NOMO-1 treated with dmso at 0.1 percent for 144 hours (cell line): ENCODE measurements around the gene RAD51.

Source experiments
- DNase-seq: peaks from one replicate; lab custom pipeline; 2025; ENCODE audit not compliant: unreplicated experiment; lab: John Stamatoyannopoulos, UW

The RAD51 gene

DNA sequence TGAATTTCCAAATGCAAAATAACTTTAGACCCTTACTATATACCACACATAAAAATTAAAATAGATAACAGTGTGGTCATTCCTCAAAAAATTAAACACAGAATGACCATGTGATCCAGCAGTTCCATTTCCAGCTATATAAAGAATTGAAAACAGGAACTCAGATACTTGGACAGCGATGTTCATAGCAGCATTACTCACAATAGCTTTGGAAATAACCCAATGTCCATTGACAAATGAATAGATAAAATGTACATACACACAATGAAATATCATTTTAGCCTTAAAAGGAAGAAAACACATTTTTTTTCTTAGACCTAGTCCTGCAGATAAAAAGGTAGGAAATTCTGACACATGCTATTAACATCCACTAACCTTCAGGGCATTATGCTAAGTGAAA lies 26.7 kb downstream of the RAD51 start:
- no peak for DNase-seq

DNA sequence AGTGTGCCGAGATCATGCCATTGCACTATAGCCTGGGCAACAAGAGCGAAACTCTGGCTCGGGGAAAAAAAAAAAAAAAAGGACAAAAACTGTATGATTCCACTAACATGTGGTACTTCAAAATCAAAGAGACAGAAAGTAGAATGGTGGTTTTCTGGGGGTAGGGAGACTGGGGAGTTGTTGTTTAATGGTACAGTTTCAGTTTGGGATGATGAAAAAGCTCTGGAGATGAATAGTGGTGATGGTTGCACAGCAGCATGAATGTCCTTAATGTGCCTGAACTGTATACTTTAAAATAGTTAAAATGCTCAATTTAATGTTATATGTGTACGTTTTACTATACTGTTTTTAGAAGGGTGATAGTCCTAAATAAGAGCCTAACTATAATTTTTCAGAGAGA lies 27.4 kb downstream of the RAD51 start:
- DNase-seq, result no peak

DNA sequence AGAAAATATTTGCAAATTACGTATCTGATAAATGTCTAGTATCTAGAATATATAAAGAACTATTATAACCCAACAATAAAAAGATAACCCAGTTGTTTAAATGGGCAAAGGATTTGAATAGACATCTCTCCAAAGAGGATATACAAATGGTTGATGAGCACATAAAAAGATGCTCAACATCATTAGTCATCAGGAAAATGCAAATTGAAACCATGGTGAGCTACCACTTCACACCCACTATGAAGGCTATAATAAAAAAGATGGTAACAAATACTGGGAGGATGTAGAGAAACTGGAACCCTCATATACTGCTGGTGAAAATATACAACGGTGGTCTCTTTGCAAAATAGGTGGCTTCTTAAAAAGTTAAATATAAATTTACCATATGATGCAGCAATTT lies 28.0 kb downstream of the RAD51 start:
- no peak for DNase-seq

DNA sequence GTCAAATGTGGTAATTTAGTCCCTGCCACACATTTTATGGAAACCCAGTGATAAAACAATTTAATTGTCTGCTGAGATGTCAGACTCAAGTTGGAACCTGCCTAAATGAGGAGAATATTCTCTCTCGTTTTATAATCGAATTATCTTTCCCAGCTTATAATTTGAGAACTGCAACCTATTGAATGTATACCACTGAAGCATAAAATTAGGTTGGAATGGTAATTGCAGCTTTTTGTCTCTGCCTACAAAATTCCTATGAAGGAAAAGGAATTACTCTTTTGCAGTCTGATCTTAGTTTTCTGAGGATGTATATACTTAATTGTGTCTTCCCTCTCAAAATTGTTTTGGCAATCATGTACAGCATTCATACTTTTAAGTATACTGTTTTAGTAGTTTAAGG lies 28.9 kb downstream of the RAD51 start:
- DNase-seq, result no peak

DNA sequence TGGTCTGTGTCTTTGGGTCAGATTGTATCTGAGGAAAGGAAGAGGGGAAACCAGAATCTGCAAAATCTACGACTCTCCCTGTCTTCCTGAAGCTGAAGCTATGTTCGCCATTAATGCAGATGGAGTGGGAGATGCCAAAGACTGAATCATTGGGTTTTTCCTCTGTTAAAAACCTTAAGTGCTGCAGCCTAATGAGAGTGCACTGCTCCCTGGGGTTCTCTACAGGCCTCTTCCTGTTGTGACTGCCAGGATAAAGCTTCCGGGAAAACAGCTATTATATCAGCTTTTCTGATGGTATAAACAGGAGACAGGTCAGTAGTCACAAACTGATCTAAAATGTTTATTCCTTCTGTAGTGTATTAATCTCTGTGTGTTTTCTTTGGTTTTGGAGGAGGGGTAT lies 36.1 kb downstream of the RAD51 start:
- DNase-seq, result no peak

DNA sequence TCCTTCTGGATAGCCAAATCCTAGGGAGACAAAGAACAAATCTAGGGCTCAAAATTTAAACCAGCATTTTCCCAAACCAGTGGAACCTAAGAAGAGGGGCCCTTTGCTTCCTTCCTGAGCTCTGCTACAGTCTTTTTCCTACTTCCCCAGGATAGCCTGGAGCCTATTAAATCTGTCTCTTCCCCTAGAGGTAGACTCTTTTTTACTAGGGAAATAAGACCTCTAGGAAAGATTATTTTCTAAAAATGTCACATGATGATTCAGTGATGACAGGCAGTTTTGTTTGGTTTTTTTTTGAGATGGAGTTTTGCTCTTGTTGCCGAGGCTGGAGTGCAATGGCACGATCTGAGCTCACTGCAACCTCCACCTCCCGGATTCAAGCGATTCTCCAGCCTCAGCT lies 41.6 kb downstream of the RAD51 start:
- no peak for DNase-seq

DNA sequence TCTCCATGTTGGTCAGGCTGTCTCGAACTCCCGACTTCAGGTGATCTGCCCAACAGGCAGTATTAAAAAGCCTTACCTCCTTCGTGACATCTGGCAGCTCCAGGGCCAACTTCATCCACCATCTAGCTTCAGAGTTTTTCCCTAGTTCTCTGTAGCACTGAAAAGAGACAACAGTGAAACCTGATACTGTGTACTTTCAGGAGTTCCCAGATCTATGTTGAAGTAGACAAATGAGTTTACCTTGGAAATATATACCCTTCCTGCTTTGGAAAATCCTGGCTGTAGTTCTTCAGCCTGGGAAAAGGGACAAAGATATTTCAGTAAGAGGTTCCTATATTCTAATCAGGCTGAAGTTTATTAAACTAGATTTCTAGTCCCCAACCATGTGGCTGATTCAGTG lies 42.1 kb downstream of the RAD51 start:
- DNase-seq, result no peak

DNA sequence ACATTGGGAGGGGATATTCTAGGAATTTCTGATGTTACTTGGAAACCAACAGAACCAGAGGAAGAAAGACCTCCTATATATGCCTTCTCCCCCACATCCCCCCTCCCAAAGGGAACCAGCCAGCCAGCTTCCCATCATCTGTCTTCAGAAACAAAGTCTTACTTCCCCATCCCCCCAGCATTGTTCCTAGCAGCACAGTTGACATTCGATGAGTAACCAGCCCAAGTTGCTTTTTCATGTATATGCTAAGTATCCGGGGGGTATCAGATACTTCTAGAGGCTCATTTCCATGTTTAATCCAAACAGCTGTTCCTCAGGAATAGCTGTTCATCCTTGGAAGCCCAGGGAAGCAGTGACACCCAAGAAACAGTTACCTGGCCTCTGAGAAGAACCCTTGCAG lies 44.1 kb downstream of the RAD51 start:
- DNase-seq, result no peak

DNA sequence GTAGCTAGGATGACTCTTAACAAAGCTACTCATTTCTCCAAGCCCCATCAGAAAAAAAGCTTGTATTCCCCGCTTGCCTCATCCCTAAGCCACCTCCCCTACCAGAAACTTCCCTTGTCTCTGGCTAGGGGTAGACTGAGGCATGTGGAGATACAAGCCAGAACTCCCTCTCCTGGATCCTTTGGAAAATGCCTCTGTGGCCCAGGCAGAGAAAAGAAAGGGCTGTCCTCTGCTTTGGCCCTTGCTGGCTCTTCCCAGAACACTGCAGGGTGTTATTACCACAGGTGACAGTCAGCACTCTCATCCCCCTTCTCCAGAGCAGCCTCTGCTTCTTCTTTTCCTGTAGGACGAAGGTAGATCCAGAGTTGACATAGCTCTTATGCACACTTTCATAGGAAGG lies 44.9 kb downstream of the RAD51 start:
- no peak for DNase-seq

DNA sequence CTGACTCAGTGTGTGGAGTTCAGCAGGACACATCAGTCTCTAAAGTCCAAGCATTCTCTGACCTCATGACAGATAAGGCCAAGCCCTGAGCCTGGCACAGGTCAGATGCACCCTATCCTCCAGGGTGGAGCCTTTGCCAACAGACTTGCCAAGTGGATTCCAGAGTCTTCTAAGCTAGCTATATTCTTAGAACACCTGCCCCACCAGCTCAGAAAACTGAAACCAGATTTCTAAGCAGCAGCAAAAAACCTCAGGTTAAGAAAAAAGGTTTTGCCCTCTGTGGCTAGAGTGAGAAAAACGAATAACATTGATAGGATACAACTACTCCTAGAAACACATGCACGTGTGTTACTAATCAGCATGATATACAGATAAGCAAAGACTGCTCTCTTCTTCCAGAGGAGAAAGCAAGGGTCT lies 48.5 kb downstream of the RAD51 start:
- DNase-seq, result no peak

DNA sequence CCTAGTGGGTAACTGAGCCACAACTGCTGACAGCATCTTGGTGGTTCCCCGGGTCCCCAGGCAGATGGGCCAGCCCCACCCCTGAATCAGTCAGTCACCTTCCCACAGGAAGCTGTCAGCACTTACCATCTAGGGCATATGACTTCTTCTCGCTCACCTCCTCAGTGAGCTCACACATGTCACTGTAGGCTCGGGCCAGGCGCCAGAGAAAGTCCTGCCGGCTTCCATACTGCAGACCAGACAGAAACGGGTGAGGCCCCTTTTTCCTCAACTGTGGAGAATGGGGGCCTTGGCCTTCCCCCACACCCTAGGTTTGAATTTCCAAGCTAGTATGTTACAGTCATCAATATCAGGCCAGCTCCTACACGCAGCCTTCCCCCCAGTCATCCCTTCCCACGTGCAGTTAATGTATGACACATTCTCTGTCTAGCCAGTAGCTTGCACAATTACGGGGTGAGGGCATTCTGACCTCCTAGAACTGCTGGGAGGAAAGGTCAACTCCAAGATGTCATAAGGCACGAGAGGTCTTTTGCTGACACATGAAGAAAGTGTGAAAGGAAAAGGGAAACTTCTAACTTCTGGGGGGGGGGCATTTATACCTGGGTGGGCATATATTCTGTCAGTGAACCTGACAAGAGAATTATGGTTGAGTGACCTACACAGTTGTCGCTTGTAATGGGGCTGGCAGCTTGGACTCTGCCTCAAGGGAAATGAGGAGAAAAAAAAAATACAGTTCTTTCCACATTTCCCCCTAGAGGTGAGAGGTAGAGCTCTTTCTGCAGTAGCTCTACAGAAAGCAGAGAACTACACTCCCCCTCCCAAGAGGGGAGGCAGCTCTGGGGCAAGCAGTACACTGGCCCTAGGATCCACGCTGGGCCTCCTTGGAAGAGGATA lies 49.2 kb downstream of the RAD51 start:
- DNase-seq, result no peak

DNA sequence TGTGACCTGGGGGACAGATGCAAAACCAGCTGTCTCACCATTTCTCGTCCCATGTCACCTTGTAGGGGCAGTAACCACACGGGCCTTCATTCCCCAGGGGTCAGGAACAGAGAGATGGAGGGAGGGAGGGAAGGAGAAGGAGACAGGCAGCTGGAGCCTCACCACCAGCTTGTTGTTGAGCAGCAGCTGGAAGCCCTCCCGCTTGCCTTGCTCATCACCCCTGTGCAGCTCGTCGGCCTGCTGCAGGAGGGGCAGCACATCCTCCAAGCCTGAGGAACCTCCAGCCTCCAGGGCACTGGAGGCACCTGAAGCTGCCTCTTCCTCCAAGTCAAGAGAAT lies 49.8 kb downstream of the RAD51 start:
- no peak for DNase-seq

DNA sequence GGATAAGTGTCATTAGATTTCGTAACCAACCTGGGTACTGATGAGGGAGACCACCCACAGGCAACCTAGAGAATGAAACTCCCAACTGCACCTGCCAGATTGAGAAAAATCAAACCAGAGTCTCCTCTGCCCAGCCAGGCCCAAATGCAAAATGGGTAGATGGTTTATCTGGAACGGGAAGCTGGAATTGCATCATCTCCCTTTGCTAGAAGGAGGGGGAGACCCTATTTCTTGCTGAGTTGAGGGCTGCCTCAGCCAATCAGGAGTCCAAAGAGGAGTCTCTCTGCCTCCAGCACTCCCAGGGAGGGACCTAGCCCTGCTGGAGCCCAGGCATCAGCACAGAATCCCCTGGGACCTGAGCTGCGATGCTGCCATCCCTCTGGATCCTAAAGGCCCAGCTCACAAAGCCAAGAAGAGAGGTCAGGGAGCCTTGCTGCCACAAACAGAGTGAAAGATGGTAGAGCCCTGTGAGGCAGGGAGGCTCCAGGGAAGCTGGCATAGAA lies 52.0 kb downstream of the RAD51 start:
- no peak for DNase-seq

DNA sequence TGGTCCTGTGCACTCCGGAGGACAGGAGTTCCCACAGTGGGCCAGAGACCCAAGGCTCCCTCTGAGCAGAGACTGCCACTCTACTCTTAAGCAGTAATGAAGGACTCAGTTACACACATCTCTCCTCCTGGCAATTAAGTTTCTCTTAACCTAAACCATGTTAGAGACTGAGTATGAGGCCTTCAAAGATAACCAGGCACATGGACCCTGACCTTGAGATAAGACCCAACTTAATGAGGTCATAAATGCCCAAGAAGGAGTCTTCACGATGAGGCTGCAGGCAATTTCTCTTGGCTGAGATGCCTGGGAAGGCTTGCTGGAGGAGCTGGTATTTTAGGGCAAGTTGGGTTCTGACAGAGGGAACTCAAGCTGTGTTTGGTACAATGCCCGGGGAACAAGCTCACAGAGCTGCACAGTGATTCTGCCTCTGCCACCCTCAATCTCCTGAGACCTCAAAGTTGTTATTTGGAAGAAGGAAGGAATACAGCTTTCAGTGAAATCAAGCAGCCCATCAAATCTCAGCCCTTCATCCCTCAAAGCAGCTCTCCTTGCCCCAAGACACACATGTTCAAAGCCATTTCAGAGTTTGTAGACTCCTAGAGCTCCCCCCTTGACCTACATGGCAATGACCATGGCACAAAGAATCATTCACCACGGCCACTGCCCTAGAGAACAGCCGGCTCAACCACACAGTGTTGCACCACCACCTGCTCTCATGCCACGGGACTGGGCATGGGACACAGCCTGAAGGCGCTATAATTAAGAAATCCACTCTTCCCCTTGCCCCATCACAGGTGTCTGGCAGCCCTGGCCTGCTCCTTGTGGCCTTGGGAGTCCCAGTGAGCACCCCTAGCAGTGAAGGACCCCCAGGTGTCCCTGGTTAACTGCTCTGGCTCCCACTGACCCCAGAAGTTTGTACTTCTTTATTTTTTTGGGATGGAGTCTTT lies 53.0 kb downstream of the RAD51 start:
- no peak for DNase-seq

DNA sequence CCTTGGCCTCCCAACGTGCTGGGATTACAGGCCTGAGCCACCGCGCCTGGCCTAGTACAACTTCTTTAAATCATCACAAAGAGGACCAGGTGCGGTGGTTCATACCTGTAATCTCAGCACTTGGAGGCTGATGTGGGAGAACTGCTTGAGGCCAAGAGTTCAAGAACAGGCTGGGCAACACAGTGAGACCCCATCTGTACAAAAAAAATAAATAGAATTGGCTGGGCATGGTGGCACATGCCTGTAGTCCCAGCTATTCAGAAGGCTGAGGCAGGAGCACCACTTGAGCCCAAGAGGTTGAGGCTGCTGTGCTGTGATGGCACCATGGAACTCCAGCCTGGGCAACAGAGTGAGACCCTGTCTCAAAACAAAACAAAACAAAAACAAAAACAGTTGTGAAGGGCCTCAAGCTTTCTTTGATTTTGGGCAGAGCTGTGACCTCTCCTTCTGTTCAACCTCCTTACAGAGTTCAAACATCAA lies 54.2 kb downstream of the RAD51 start:
- no peak for DNase-seq

DNA sequence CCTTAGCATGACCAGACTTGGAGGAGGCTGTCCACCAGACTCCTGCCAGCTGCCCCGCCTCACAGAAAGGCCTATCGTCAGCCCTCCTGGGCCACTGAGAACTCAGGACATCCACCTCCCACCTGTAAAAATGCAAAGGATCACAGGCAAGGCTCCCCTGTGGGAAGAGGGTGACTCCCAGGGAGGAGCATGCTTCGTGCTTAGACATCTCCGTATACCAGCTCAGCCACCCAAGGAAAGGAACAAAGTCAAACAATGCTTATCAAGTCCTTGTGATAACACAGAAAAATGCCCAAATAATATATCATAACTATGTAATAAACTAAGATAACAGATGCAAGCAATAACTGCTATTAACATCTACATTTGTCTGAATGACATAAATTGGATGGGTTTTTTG lies 55.9 kb downstream of the RAD51 start:
- DNase-seq, result no peak

DNA sequence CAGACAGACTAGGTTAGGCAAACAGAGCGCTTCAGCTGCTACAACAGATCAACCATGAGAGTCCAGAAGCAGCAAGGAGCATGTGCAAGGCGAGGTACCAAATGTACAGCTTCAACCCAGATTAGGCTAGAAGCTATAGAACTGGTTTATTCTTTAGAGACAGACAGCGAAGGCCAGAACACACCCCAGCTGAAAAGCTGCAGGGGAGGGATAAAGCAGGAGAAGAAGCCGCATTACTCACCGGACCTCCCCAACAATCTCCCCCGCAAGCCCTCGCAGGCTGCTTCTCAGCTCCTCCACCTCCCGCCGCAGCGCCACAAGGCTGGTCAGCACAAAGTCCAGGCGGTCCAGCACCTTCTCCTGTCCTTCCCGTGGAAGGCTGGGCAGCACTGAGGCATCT lies 56.8 kb downstream of the RAD51 start:
- DNase-seq, result no peak

DNA sequence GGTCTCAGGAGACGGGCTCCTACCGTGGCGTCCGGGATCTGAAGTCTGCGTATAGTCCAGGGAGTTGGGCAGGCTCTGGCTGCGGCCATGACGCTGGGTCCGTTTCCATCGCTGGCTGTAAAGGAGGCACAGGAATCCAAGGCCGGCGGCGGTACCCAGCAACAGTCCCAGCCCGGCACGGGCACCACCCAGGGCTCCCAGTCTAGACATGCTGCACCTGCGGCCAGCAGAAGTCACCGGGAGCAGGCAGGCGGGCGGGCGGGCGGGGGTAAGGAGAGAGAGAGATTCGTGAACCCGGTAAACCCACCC lies 59.6 kb downstream of the RAD51 start:
- DNase-seq, result no peak

DNA sequence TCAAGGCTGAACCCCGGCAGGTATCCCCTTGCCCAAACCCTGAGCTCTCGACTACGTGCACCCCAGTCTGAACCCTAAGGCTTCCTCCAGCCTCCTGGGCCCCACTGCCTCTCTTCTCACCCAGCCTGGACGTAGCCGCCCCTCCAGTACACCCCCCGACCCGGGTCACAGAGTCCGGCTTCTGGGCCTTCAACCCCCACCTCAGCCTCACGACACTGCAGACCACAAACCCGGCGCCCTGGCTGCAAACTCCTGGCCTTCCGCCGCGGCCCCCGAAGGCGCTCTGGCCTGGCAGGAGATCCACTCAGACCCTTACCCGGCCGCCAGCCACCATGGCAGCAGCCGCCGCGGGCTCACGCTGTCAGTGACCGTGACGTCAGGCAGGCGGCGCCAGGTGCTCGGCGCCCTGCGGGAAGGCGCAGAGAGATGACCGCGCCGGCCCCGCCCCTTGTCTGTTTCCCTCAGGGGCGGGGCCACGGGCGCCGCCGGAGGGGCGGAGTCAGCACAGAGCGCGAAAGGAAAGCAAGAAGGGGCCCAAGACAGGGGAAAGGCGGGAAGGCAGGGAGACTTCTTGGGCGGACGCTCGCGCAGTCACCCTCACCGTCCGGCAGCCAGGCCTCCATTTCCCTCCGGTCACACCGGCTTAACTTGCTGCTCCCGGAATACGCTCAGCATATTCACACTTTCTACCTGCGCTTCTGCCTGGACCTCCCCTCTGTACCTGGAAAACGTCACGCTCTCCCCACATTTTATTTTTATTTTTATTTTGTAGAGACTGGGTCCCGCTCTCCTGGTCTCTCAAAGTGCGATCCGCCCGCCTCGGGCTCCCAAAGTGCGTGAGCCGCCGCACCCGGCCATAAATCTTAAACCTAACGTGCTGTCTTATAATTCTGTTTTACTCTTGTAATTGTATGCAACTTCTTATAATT lies 60.2 kb downstream of the RAD51 start, which contains the start of gene RMDN3:
RMDN3 (minus strand) TSS at position 372 of the 929 bp plus-strand sequence. CDS start 471 bp downstream, outside the sequence.
- peak; percentile 93 for DNase-seq

DNA sequence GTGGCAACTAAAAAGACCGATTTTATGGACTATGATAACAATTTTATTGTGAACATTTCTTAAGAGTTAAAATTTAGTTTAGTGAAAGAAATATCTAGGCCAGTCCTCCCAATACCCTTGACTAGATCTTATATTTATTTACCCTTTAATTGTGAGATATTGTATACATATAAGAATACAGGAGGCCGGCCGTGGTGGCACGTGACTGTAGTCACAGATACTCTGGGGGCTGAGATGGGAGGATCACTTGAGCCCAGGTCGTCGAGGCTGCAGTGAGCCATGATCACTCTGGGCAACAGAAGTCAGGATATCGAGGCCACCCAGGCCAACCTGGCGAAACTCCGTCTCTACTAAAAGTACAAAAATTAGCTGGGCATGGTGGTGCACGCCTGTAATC lies 60.8 kb downstream of the RAD51 start:
- DNase-seq, result no peak

DNA sequence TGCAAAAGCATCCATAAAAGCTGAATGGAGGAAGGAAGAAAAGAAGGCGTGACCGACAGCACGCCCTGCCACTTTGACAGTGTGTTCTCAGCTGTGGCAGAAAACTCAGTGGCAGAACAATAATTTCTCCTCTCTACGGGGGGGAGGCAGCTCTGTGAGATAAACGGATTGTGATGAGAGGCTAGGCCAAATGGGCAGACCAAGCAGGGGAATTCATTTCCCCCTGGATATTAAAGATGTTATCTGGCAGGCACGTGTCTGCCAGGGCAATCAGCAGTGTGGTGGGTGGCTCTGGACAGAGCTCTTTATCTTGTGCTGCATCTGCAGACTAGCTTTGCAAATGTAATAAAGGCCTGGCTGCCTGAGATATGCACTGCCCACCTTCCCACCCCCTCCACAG lies 62.0 kb downstream of the RAD51 start:
- DNase-seq, result no peak
